CD1c-positive myeloid dendritic cell (primary cell): ENCODE data around the gene NRAP.

Source experiments
- DNase-seq: peaks from one replicate; pipeline ENCODE4 v3.0.0-alpha.2; 2016; ENCODE audit errors: extremely low spot score

NRAP gene

DNA sequence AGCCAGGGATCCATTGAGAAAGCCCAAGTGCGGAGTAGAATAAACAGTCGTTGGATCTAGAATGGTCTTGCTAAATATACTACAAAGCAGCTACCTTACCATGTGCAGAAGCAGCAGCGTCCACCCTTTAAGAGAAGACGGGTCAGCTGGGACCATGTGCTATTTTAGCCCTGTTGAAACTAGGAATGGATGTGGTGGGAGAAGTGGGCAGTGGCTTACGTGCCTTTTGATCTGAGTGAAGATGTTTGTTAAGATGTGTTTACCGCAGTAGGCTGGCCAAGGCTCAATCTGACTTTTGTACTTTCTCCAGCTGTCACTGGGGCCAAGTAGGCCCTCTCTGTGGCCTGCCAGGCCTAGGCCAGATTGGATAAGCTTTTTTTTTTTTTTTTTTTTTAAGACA, 101.8 kb downstream of the NRAP start:
- DNase-seq: no peak

DNA sequence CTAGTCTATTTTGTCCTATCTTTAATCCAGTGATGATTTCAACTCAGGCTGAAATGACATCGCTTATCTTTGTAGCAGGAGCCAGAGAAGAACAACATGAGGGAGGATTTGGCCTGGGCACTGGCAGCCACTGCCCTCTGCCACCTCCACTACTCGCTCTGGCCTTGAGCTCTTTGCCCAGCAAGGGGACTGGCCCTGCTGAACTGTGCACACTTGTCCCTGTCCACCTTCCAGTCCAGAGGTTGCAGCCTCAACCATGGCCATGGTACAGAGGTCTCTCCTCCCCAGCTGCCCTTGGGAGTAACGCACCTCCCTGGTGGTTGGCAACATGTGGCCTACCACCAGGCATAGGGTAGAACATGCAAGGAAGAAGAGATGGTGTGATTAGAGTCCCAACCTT, 102.6 kb downstream of the NRAP start:
- DNase-seq: no peak

DNA sequence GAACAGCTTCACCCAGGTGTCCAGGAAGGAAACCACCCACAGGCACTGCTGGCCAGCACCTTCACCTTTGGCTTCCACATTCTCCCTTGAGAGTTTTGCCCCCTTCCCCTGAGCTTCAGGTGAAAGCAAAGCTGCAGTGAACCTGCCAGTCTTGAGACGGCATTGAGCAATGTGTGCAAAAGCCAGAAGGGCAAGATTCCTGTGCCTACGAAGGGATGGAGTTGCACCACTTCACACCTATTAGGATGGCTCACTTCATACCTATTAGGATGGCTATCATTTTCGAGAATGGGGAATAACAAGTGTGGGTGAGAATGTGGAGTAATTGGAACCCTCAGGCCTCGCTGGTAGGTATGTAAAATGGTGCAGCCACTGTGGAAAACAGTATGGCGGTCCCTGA, 103.8 kb downstream of the NRAP start:
- DNase-seq: no peak

DNA sequence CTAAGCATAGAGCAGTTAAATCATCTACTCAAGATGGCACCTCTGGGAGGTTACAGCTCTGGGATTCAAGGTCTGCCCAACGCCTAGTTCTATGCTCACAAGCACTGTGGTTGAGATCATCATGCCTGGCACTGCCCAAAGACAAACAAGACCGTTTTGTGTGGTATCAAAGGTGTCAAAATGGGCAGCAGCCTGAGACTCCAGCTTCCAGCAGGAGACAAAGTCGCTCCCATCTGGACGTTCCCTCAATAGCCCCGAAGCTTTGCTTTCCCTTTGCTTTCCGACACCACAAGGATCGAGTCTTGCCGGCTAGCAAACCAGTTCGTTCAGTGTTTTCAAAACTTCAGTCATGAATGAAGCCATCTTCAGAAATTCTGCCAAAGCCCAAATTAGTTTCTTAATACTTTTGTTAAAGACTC, 105.9 kb downstream of the NRAP start:
- DNase-seq: no peak

DNA sequence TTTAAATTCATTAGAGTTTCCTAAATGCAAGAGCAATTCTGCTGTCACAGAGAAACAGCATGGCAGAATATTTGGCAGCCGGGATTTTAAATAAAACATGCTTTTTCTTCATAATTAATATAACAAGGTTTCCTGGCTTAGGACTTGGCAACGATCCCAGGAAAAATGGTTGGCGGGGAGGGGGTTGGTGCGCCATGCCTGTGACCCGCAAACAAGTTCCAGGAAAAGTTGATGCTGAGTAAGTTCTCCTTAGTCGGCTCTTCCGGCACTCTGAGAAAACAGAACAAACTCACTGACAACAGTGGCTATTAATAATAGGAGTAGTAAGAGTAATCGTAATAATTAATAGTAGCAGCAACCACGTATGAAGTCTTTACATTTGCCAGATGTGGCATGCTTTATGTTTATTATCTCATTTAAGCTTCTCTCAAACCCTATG, 106.4 kb downstream of the NRAP start:
- DNase-seq: peak; percentile 10

DNA sequence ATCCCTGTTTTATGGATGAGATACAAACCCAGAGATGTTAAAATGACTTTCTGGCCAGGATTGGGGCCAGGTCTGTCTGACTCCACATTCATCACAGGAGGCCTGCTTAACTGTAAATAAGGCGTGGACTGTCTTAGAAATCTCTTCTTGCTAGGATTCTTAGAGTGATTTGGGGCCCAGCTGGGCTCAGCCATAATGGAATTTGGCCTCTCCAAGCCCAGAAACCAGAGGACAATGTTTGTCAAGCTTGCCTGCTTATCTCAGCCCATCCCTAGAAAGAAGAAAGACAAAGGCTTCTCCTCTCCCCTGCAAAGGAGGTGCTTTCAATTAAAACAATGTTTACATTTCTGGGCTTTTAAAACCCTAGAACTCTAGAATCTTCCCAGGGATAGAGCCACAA, 108.1 kb downstream of the NRAP start:
- no peak for DNase-seq

DNA sequence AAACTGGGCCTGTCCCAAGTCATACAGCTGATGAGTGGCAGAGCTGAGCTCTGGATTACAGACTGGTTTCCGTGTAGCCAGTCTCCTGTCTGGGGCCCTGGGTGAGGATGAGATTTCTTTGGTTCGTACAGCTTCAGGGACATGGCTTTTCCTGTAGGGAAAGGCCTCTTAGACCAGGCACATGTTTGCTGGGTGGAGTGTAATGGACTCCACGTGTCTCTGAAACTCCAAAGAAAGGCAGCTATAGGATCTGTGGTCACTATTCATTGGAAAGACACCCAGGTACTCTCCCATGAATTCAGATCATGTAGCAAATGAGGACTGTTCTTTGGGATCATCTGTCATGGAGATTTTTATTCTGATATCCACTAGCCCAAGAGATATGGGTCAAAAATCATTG, 108.6 kb downstream of the NRAP start:
- DNase-seq: no peak

DNA sequence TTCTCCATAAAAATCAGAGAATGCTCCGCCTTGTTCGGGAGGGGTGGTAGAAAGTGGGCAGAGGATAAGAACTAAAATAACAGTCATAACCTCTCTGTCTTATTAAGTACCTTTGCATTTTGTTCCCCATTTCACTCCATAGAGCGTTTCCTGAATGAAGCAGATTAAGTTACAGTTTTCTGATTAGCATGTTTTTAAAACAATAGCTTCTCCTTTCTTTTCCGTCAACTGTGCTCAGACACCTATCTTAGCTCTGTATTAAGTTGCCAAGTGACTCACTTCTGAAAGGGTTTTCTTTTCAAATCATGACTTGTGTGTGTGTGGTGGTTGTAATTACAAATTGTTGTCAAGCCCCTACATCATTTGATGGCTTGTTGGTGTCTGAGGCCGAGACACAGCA, 109.6 kb downstream of the NRAP start:
- DNase-seq: peak; percentile 40

DNA sequence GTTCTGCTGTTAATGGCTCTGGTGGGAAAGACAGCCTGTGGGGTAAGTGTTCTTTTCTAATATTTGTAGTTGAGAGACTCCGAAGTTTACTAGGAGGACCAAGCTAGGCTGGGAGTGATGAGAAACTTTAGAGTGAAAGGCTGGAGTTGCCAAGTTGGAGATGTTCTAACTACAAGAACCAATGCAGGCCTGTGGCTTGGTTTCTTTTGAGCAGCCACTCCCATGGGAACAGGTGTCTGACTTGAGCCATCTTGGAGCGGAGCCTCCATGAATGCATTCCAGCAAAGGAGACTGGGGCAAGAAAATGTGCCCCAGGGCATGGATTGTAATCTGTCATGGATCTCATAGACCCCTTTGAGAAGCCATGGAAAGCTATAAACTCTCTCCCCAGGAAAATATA, 110.7 kb downstream of the NRAP start:
- no peak for DNase-seq

DNA sequence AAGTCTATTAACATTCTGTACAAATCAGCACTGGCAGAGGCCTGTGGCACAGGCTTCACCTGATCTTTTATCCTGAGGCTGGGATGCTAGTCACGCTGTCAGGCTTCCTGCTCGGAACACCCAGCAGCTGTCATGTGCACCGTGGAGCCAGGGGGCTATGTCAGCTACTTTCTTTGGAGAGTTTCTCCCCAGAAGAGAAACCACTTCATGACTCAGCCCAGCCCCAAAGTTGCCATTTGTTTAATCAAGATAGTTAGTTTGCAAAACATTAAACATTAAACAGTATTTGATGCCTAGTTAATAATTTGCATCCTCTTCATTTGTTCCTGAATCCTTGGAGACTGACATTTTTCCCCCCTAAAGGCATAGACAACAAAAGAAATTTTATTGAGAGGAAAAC, 111.1 kb downstream of the NRAP start, which contains the start of gene HABP2:
HABP2 (plus strand) TSS at position 353 of the 400 bp plus-strand sequence. CDS start 69 bp downstream, outside the sequence.
- no peak for DNase-seq

DNA sequence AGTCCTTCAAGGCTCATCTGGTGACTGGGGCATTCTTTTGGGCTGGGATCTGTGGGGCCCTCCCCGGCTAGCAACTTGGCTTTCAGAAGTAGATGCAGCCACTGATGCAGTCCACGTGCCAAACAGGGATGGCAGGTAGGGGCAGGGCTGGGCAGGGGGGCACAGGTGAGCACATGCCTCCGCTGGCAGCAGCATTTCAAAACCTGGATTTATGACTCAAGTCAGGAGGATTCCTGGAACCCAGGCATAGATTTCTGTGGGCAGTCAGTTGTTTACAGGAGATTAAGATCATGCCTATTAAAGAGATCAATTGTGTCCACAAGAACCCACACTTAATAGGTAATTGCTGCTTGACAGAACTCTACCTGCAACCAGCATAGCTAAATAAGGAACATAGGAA, 111.8 kb downstream of the NRAP start:
- no peak for DNase-seq

DNA sequence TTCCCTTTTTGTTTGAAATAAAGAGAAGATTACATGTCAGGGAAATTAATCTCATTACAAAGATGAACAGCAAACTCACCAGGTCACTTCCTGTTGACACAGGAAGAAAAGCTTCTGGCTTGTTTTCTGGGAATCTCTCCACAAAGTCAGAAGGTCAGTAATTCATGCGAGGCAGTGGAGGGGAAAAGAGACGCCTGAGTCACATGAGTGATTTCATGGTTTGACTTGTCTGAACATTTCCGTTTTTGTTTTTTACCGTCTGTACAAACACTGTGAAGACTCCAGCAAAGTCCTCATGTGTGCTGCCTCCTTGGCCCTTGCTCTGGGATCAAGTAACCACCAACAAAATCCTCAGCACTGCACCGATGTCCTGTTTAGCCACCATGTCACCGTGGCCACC, 113.5 kb downstream of the NRAP start:
- no peak for DNase-seq

DNA sequence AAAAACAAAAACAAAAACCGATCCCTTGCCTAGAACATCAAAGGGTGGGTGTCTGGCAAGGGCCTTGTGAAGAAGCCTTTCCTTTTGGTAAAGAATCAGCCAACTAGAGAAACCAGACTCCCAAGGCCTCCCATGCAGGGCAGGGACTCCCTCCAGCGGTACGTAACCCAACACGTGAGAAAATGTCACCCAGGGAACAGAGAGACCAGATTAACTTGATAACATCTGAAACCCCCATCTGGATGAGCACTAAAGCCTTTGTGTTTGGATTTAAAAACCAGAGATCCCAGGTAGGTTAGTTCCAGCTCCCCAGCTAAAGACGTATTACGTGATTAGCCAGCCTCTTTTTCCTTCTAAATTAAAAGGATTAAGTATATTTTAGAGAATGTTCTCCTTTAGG, 114.0 kb downstream of the NRAP start:
- no peak for DNase-seq

DNA sequence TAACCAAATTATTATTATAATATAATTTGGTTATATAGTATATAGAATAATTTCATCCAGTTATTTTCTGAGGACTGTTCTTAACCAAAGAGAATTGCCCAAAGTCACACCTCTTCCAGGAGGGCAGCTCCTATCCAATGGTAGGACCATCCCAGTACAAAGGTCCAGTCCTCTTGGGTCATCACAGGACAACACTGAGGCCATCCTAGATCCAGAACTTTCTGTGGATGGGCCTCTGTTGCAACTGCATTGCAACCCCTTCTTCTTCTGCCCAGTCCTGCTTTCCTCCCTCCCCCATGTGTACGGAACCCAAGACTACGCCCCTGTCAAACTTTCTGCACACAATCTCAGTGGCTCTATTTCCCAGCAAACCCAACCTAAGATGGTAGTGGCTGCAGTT, 116.4 kb downstream of the NRAP start:
- DNase-seq: no peak

DNA sequence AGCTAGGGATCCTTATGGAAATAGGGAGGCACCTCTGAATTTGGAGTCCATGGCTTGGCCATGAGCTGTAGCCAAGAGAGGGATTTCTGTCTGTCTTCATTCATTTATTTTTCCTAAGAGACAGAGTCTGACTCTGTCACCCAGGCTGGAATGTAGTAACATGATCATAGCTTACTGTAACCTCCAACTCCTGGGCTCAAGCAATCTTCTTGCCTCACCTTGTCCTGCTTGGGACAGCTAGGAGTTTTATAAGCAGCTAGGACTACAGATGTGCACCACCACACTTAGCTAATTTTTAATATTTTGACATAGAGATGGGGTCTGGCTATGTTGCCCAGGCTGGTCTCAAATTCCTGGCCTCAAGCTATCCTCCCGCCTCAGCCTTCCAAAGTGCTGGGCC, 119.4 kb downstream of the NRAP start:
- no peak for DNase-seq

DNA sequence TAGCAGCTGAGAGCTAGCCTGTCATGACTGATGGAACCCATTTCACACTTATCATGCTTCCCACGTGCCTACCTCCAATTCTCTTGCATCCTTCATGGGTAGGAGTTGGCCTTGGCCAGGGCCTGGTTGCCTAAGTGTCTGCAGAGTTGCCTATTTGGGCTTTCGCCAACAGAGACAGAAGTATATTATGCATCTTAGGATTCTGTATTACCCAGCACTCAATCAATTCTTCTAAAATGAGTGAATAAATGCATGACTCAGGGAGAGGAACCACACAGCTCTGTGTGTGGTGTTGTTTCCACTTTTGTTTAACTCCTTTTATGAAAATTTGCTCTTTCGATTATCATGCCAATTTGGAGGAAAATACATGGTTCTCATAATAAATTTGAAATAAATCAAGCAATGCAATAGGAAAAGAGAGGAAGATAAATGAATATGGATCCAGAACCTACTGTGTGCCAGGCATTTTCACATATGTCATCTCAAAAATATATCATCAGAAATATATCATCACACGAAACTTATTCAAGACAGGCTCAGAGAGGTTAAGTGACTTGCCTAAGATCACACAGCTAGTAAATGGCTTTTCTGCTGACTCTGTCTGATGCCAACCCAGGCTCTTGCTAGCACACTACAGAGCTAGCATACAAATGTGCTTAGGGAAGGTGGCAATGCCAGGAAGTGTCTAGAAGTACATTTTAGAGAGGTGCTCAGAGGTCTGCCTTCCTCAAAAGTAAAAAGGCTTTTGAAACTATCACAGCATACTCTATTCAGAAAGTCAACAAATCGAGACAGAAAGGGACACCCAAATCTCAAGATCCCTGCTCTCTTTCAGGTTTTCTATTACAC, 120.5 kb downstream of the NRAP start:
- no peak for DNase-seq

DNA sequence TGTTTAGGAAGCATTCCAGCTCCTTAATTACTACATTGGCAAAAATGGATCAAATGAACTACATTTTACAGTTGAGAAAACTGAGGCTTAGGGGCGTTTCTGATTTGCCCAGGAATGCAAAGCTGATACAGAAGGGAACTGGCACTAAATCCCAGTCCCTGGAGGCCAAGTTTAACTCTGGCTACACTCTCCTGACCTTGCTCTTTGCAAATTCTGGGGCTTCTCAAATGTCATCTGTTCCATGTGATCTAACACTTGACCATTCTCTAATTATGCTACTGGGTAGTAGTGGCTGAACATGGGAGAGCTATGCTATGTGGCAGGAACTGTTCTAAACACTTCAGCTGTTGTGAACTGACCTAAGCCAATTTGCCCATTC, 122.3 kb downstream of the NRAP start:
- DNase-seq: no peak

DNA sequence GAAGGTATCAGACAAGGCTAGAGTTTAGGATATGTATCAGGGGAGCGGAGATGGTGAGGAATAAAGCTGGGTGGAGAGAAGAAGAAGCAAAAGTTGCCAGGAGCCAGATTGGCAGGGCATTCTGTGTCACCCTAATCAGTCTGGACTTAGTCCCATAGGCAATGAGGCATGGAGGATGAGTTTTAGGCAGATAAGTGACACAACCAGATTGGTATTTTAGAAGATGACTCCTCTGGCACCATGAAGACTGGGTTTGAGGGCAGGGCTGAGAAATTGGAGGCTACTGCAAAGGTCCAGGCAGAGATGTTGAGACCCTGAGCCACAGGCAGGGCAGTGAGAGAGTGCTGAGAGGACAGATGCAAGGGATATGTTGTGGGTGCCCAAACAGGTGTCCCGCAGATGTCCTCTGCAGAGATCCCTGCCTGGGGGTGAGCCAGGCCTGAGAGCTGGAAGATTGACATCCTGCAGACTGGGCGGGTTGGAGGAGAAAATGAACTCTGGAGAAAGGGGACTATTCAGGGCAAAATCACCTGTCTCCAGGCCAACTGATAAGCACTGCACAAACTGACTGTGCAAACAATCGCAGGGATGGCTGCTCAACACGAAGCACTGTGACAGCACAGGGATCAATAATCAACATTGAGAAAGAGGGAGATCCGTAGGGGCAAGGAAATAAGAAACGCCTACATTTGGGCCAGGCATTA, 122.8 kb downstream of the NRAP start:
- no peak for DNase-seq

DNA sequence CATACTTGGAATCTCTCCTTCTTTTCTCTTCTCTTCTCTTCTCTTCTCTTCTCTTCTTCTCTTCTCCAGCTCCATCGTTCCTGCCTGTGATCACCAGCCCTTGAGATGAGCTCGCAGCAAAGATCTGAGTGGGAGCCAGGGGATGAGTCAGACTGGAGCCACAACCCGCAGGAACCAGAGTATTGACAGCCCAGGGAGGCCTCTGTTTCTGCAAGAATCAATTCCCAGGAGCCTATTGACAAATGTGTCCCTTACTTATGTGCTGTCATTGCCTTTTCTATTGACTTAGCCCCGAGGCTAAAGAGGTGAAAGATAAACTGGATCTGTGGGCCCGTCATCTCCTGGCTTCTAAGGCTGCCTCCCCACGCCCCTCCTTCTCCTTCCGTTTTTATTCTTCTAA, 124.1 kb downstream of the NRAP start:
- peak; percentile 62 for DNase-seq
